ENCODE results near the gene ELK3. TPM values are rescaled to one million over a fixed set of nuclear protein-coding genes. Genes with fewer than 3 reads are reported as not detected.

The ELK3 gene
- 10 to 100 TPM; 47.1 to 59.4 (median 55.9) TPM for polyA plus RNA-seq (ENCODE audit: insufficient read length in 3 of 3)
- long read RNA-seq, donor 1, full-length matches to known transcripts: 4 of 20 reads
- long read RNA-seq, donor 1, partial matches to known transcripts: 16 of 20 reads
- long read RNA-seq, donor 1, other reads (novel, unspliced or antisense): 0 of 20 reads
- long read RNA-seq, donor 2, full-length matches to known transcripts: 5 of 40 reads
- long read RNA-seq, donor 2, partial matches to known transcripts: 35 of 40 reads
- long read RNA-seq, donor 2, other reads (novel, unspliced or antisense): 0 of 40 reads
- long read RNA-seq, donor 3, full-length matches to known transcripts: 7 of 50 reads
- long read RNA-seq, donor 3, partial matches to known transcripts: 43 of 50 reads
- long read RNA-seq, donor 3, other reads (novel, unspliced or antisense): 0 of 50 reads
- long read RNA-seq, donor 4, full-length matches to known transcripts: 6 of 12 reads
- long read RNA-seq, donor 4, partial matches to known transcripts: 6 of 12 reads
- long read RNA-seq, donor 4, other reads (novel, unspliced or antisense): 0 of 12 reads
- long read RNA-seq, donor 5: 0 reads
- long read RNA-seq, donor 6, full-length matches to known transcripts: 10 of 56 reads
- long read RNA-seq, donor 6, partial matches to known transcripts: 46 of 56 reads
- long read RNA-seq, donor 6, other reads (novel, unspliced or antisense): 0 of 56 reads
- long read RNA-seq, donor 7, full-length matches to known transcripts: 5 of 13 reads
- long read RNA-seq, donor 7, partial matches to known transcripts: 8 of 13 reads
- long read RNA-seq, donor 7, other reads (novel, unspliced or antisense): 0 of 13 reads
- long read RNA-seq, donor 8, full-length matches to known transcripts: 9 of 92 reads
- long read RNA-seq, donor 8, partial matches to known transcripts: 83 of 92 reads
- long read RNA-seq, donor 8, other reads (novel, unspliced or antisense): 0 of 92 reads
- long read RNA-seq, donor 9, full-length matches to known transcripts: 6 of 14 reads
- long read RNA-seq, donor 9, partial matches to known transcripts: 8 of 14 reads
- long read RNA-seq, donor 9, other reads (novel, unspliced or antisense): 0 of 14 reads
- long read RNA-seq, donor 10, full-length matches to known transcripts: 6 of 50 reads
- long read RNA-seq, donor 10, partial matches to known transcripts: 44 of 50 reads
- long read RNA-seq, donor 10, other reads (novel, unspliced or antisense): 0 of 50 reads
- long read RNA-seq, donor 11, full-length matches to known transcripts: 9 of 14 reads
- long read RNA-seq, donor 11, partial matches to known transcripts: 5 of 14 reads
- long read RNA-seq, donor 11, other reads (novel, unspliced or antisense): 0 of 14 reads
- long read RNA-seq, donor 12: 0 reads
- long read RNA-seq, donor 13: 0 reads
- long read RNA-seq, donor 14, full-length matches to known transcripts: 8 of 14 reads
- long read RNA-seq, donor 14, partial matches to known transcripts: 6 of 14 reads
- long read RNA-seq, donor 14, other reads (novel, unspliced or antisense): 0 of 14 reads
- long read RNA-seq, donor 15, full-length matches to known transcripts: 5 of 5 reads
- long read RNA-seq, donor 15, partial matches to known transcripts: 0 of 5 reads
- long read RNA-seq, donor 15, other reads (novel, unspliced or antisense): 0 of 5 reads
- long read RNA-seq, donor 16, full-length matches to known transcripts: 19 of 62 reads
- long read RNA-seq, donor 16, partial matches to known transcripts: 43 of 62 reads
- long read RNA-seq, donor 16, other reads (novel, unspliced or antisense): 0 of 62 reads

DNA sequence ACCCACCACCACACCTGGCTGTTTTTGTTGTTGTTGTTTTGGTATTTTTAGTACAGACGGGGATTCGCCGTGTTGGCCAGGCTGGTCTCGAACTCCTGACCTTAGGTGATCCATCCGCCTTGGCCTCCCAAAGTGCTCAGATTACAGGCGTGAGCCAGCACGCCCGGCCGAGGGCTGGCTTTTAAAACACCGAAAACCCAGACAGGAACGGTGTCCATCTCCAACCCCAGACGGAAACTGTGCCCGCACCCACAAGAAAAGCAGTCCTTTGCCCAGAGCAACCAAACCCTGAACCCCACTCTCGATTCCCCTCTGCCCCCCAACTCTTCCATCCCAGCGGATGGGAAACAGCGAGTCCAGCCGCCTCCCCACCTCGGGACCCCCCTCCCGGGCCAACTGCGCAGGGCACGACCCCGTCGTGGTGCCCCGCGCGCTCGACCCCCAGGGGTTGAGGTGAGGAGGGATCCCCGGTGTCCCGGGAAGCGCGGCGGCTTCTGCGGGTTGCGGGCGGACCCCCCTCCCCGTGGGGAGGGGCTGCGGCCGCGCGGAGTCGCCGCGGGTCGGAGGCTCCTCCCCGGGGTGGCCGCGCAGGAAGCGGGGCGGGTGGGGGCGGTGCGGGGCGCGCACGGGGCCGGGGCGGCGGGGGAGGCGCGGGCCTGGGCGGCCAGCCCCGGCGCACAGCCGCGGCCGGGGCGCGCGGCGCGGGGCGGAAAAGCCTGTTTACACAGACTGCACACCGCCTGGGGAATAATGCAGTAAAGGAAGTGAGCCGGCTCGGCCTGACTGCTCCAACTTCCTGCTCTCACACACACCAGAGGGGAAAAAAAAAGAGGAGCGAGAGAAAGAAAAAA, at the start of gene ELK3:
Gene ELK3, plus strand, starts transcription at position 651 of the 851 bp plus-strand sequence.
- peak in 7 of 11 donors; percentile 33 to 73 (median 58) for DNase-seq (ENCODE audit: extremely low read depth in 1 of 11, low read depth in 9 of 11, low spot score in 4 of 11)

DNA sequence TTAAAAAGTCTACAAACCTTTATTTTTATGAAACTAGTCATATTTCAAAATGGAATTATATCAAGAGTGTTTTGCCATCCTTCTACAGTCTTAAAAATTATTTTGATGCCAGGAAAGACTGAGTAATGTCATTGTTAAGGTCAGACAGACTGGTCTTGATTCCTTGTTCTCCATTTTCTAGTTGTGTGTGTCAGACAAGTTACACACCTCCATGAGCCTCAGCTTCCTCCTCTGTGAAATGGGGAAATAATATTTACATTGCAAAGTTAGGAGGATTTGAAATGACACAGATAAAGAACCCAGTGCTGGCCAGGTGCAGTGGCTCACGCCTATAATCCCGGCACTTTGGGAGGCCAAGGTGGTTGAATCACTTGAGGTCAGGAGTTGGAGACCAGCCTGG, 47.4 kb upstream of the ELK3 start:
- no peak for DNase-seq (ENCODE audit: extremely low read depth in 1 of 11, low read depth in 9 of 11, low spot score in 4 of 11)

DNA sequence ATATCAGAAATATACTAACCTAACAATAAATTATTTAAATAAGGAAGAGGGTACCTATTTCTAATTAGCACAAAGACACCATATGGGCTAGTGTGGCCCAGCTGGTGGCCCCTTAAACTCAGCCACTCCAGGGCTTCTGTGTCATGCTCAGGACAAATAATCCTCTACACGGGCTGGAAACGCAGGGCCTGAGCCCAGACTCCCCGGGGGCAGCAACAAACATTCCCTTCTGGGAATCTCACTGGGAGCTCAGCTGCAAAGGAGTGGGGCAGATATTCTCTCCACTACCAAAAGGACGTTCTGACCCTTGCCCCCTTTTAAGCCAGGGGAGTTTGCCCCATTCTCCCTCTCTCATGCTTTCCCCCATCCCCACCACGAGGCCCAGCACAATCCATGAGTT, 43.7 kb upstream of the ELK3 start:
- DNase-seq (ENCODE audit: extremely low read depth in 1 of 11, low read depth in 9 of 11, low spot score in 4 of 11): no peak

GRCh38 chr12:96152164-96152563, 42.0 kb upstream of the ELK3 start:
- no peak for DNase-seq (ENCODE audit: extremely low read depth in 1 of 11, low read depth in 9 of 11, low spot score in 4 of 11)

- DNase-seq (ENCODE audit: extremely low read depth in 1 of 11, low read depth in 9 of 11, low spot score in 4 of 11): no peak
Observed at GRCh38 chr12:96153131-96153725, 40.9 kb upstream of the ELK3 start.

DNA sequence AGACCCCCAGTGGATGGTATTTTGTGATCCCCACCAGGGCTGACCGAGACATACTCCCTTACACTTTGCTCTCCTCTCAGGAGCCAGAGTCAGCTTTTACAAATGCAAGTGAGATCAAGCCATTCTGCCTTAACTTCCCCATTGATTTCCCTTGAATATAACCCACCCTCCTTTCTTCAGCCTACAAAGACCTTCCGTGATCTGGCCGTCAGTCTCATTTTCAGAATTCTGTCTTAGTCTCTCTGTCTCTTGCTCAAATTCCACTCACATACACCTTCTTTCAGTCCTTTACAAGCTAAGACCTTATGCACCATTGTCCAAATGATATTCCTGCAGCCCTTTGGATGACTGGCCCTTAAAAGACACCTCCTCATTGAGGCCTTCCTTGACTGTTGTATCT, 39.0 kb upstream of the ELK3 start:
- no peak for DNase-seq (ENCODE audit: extremely low read depth in 1 of 11, low read depth in 9 of 11, low spot score in 4 of 11)

GRCh38 chr12:96155781-96156180, 38.4 kb upstream of the ELK3 start:
- no peak for DNase-seq (ENCODE audit: extremely low read depth in 1 of 11, low read depth in 9 of 11, low spot score in 4 of 11)

DNA sequence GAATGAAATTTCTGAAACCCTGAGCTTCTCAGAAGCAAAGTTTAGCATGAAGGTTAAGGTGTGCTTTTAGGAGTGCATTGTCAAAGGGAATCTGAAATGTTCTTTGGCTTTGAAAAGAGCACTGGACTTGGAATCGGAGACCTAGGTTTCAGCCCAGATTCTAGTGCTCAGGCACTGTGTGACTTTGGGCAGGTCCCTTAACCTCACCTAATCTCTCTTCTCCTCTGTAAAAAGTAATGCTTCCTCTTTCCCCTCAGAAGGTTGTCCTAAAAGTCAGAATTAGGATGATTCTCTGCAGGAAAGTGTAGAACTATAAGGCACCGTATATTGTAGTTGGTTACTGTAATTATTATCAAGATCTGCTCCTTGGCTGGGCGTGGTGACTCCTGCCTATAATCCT, 38.0 kb upstream of the ELK3 start:
- no peak for DNase-seq (ENCODE audit: extremely low read depth in 1 of 11, low read depth in 9 of 11, low spot score in 4 of 11)

DNA sequence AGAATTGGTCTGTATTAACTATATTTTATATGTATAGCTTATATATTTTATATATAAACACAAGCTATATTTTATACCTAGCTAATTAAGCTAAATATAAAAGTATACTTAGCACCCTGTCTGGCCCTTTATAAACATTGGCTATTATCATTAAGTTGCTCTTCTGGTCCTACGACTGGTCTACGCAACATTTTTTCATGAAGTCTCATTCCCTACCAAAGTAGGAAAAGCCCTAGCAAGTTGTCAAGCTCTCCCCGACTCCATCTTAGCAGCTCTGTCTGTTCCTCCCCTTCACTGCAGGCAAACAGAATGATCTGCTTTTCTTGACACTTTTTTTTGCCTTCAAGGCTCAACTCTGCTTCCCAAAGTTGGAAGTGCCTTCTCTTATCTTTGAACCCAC, 36.7 kb upstream of the ELK3 start:
- no peak for DNase-seq (ENCODE audit: extremely low read depth in 1 of 11, low read depth in 9 of 11, low spot score in 4 of 11)

DNA sequence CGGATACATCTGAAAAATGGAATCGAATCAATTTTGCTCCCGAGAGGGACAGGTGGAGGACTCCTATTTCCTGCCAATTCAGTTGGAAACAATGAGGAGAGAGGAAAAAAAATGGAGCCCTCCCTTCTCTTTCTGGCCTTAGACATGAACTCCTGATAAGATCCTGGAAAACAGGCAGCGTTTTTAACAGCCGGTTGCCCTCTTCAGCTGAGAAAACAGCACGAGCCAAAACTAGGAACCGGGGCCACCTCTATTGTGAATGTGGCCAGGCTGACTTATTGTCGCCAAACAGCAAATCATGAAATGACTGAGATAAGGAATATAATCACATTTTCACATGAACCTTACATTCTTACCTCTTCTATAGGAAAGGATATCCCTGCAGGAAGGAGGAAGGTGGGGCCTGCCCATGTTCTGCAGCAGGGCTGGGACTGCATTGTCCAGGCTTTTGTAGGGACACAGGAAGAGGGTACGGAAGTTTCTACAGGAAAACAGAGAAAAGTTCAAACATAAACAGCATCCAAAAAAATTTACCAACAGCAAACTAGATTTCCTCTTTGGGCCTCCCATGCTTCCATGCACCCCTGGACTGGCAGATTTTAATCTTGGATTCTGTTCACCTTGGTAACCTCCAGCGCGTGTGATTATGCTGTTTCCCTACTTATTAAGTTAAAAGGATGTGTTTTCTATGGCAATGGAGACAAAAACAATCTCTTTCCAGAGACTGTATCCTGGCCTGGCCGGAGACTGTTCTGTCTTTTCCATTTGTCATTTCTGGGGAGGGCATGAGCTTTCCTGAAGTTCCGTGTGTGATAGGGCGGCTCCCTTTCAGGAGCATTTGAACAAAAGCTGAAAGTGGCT, 29.0 kb upstream of the ELK3 start:
- peak in 2 of 11 donors; percentile 17 to 31 for DNase-seq (ENCODE audit: extremely low read depth in 1 of 11, low read depth in 9 of 11, low spot score in 4 of 11)

DNA sequence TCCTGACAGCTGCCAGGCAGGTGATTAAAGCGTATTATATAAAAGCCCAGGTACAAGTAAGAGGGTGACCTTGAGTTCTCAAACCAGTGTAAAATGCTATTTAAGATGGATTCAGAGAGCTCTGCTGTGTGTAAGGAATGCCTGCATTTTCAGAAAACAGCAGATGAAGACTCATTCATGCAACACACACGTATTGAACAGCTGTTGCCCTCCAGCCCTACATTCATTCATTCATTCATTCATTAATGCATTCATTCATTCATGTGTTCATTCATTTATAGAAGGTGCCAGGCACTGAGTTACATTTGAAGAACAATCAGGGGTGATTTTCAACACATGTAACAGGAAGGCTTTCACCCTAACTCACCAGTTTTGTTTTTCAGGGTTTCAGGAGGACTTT, 27.4 kb upstream of the ELK3 start:
- no peak for DNase-seq (ENCODE audit: extremely low read depth in 1 of 11, low read depth in 9 of 11, low spot score in 4 of 11)

DNA sequence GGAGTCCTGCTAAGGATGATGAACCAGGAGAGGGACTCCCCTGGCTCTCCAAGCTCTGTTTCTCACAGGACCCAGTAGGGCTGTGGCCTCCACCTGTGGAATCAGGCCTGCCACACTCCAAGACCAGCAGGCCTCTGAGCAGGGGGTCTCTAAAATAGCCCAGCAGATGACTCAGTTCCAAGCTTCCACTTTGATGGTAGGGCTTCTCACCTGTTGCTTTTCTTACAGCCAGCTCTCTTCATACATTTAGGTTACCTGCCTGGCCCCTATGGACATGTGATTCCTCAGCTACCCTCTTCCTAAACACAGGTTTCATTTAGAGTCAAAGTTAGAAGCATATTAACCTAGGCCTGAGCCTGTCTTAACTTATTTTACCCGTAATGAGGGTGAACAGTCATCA, 26.7 kb upstream of the ELK3 start:
- no peak for DNase-seq (ENCODE audit: extremely low read depth in 1 of 11, low read depth in 9 of 11, low spot score in 4 of 11)

DNA sequence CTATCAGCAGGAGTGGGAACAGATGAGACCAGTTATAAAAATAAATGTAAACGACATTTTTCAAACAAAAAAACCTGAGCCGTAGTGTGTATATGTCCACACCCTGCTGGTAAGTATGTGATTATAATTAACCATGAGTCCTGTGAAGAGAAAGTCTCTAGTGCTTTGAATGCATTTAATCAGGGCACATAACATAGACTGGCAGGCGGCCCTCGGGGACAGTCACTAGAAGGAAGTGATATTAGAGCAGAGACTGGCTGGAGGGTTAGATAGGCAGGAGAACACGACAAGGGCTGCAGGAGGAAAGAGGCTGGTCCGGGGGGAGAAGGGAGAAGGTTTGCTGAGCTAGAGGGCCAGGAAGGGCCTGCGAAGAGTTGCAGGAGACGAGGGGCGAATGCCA, 23.8 kb upstream of the ELK3 start:
- DNase-seq (ENCODE audit: extremely low read depth in 1 of 11, low read depth in 9 of 11, low spot score in 4 of 11): no peak

GRCh38 chr12:96170762-96171161, 23.4 kb upstream of the ELK3 start:
- no peak for DNase-seq (ENCODE audit: extremely low read depth in 1 of 11, low read depth in 9 of 11, low spot score in 4 of 11)

GRCh38 chr12:96171905-96172304, 22.3 kb upstream of the ELK3 start:
- no peak for DNase-seq (ENCODE audit: extremely low read depth in 1 of 11, low read depth in 9 of 11, low spot score in 4 of 11)

DNA sequence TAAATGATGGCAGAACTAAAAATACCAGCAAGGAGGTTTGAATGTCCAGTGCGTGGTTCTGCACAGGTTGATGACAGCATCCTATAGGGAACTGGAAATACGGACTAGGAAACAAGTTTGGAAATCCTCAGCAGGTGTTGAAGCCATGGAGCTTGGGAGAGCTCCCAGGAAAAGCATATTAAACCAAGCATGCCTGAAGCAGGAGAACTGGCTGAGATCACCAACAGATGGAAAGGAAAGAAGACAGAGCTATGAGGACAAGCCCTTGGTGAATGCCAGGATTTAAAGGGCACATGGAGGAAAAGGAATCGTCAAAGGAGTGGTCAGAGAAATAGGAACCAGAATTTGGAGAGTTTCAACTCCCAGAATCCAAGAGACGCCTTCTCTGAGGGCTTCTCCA, 21.2 kb upstream of the ELK3 start:
- DNase-seq (ENCODE audit: extremely low read depth in 1 of 11, low read depth in 9 of 11, low spot score in 4 of 11): no peak
